T-helper 17 cell (primary cell): ENCODE results near the gene DCLK2. TPM values are rescaled to one million over a fixed set of nuclear protein-coding genes. Genes with fewer than 3 reads are reported as not detected.

Experiments
- ATAC-seq: fragments of 150-1000 bp; cut with Tn5 transposase; 2 replicates; pipeline ENCODE4 v1.10.0; 2021; ENCODE audit warnings: mild to moderate bottlenecking, moderate library complexity
- DNase-seq, 3 donors: peaks; one replicate each; pipeline versions ENCODE4 v3.0.0 to v3.0.0-alpha.2; 2020 to 2021
- H3K9me3 ChIP-seq: one replicate; pipeline ENCODE4 v1.7.0; 2013; ENCODE audit warnings: low read length, mild to moderate bottlenecking; ENCODE audit not compliant: control insufficient read depth, poor library complexity, severe bottlenecking
- H3K27ac Mint-ChIP-seq: one replicate; pipeline ENCODE4 v1.8.0; 2022; ENCODE audit warnings: mild to moderate bottlenecking, moderate library complexity, mixed read lengths
- H3K27me3 Mint-ChIP-seq: one replicate; pipeline ENCODE4 v1.8.0; 2022; ENCODE audit warnings: mixed read lengths
- H3K36me3 Mint-ChIP-seq: one replicate; pipeline ENCODE4 v1.8.0; 2022; ENCODE audit warnings: low read depth, mixed read lengths
- H3K4me1 Mint-ChIP-seq: one replicate; pipeline ENCODE4 v1.8.0; 2022; ENCODE audit warnings: mild to moderate bottlenecking, mixed read lengths
- H3K4me3 Mint-ChIP-seq: one replicate; pipeline ENCODE4 v1.8.0; 2022; ENCODE audit warnings: mild to moderate bottlenecking, moderate library complexity, mixed read lengths
- total RNA-seq, 4 donors: library from RNA in 2 of 4; stranded (reverse) in 2 of 4; gene quantifications; one replicate each; pipeline ENCODE4 v1.2.3 and lab custom pipeline; 2022 to 2026

The DCLK2 gene
- total RNA-seq, 2 donors from 2014 or later: not detected

DNA sequence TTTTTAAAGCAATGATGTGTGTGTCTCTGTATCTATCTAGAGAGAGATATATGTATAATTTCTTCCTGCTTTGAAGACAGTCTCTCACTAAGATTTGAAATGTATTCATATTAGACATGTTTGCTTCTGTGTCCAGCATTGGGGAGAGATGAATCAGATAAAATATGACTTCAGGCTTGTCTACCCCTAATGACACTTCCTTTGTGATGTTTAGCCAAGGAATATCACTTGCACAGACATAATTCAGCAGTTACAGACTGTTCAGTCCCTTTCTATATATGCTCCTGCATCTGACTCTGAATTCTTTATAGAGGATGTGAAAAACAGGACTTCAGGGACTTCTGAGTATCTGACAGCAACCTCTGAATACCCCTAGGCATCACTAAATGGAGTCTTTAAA, 158.4 kb downstream of the DCLK2 start:
- Mint-ChIP-seq H3K27ac (no peak overlapping the region), H3K27me3 (peaks cover 58% of the 10 kb centered on the region)

DNA sequence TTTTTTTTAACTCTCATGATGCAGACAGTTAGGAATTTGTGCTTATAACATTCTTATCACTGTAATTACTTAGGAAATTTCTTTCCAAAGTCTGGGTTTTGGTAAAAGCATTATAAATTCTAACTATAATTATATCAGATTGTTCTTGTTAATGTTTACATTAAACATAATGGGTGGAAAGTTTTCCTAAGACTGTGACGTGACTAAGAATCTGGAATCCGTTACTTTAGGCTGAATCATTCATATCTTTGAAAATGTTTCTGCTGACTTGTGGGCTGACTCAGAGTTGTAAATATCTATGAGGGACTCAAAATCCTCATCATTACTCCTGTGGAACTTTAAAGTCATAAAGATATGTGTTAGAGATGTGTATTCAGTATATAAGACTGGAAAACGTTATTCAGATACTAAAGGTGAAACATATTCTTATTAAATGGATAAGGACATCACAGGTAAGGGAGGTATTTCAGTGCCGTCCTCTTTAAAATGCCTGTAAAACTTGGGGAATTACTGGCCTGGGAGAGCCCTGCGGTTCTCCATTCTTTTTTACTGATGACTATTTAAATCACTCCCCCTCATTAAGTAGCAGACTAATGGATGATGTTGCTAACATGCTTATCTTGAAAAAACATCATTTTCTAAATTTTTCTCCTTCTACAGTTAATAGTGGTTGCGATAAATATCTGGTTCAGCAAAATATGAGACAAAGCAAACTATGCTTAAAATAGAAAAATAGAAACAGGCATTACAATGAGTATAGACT, 159.0 kb downstream of the DCLK2 start:
- Mint-ChIP-seq H3K36me3 (no peaks in the 10 kb centered on the region), H3K4me1 (no peaks in the 10 kb centered on the region), H3K27me3 (peaks cover 53% of the 10 kb centered on the region), H3K27ac (no peak overlapping the region), H3K4me3 (no peak overlapping the region)
- no peaks in the 10 kb centered on the region for H3K9me3 ChIP-seq
- DNase-seq: no peak
- ATAC-seq: no peak

More for the DNA sequence above, 158.4 kb downstream of the DCLK2 start:
- no peaks in the 10 kb centered on the region for H3K4me1 Mint-ChIP-seq
- DNase-seq (no peak), ATAC-seq (no peak)
- H3K36me3 Mint-ChIP-seq: no peaks in the 10 kb centered on the region
- no peaks in the 10 kb centered on the region for H3K9me3 ChIP-seq
- H3K4me3 Mint-ChIP-seq: no peak overlapping the region

DNA sequence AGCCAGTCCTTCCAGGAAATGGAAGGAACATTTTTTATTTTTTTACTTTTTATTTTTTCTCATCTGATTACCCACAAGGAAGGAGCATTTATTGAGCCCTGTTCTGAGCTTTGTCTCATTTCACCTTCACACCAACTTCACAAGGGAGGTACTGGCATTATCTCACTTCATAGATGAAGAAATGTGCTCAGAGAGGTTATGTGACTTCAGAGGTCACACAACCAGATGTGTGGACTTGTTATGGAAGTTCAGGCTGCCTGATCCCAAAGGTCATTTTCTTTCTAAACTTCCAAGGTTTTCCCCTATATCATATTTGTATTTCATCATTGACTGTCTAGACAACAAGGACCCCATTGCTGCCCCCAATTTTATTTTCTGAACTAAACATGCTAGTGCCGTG, 160.3 kb downstream of the DCLK2 start:
- Mint-ChIP-seq H3K27me3 (peaks cover 53% of the 10 kb centered on the region), H3K4me1 (peaks cover 4% of the 10 kb centered on the region), H3K36me3 (no peaks in the 10 kb centered on the region), H3K4me3 (no peak overlapping the region), H3K27ac (no peak overlapping the region)
- ATAC-seq (no peak), DNase-seq (no peak)
- H3K9me3 ChIP-seq: no peaks in the 10 kb centered on the region

DNA sequence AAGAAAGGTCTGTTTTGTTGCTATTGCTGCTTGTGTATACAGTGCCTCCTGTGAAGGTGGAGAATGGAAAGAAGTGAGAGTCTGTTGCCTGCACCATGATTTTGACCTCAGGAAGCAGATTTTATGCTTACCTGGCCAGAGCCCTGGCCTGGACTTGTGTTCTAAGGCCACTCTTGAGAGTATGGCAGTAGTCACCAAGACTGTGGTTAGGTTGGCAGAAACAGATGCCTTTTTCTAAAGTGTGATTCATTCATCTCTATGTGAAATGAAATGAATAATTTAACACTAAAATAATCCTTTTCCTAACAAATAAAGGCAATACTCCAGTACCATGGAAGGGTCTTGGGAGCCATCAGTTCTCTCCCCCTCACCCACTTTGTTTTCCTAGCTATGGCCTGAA, 161.8 kb downstream of the DCLK2 start:
- ATAC-seq (no peak), DNase-seq (no peak)
- Mint-ChIP-seq H3K36me3 (no peaks in the 10 kb centered on the region), H3K4me1 (peaks cover 4% of the 10 kb centered on the region), H3K27ac (no peak overlapping the region), H3K27me3 (peaks cover 45% of the 10 kb centered on the region), H3K4me3 (no peak overlapping the region)
- H3K9me3 ChIP-seq: no peaks in the 10 kb centered on the region

DNA sequence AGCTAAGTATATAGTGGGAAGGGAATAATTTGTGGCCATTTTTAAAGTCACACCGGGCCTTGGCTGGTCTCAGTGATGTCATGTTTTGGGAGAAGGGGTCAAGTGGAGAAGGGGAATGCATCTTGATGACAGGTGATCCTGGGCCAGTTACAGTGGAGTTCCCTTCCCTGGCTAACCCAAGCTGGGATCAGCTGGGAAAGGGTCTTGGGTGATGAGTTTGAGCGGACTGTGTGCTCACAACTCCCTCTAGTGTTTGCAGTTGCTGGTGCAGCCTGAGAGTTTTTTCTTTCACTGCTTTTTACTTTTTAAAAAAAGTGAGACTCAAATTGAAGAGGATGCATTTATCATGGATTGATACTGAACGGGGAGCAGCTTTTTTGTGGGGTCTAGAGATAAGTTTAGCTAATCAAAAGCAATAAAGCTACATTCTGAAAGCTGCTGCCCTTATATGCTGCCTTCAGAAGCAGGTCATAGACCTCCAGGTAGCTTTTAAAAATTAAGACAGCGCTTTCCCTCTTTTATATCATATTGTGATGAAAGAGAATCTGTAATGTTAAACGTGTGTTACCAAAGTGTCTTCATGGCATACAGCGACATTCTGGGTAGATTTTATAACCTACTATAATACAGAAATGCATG, 164.7 kb downstream of the DCLK2 start:
- ATAC-seq: no peak
- peaks cover 28% of the 10 kb centered on the region for H3K27me3 Mint-ChIP-seq
- H3K4me3 Mint-ChIP-seq: no peak overlapping the region
- H3K36me3 Mint-ChIP-seq: no peaks in the 10 kb centered on the region
- no peak overlapping the region for H3K27ac Mint-ChIP-seq
- H3K4me1 Mint-ChIP-seq: peaks cover 4% of the 10 kb centered on the region
- no peak for DNase-seq
- no peaks in the 10 kb centered on the region for H3K9me3 ChIP-seq

DNA sequence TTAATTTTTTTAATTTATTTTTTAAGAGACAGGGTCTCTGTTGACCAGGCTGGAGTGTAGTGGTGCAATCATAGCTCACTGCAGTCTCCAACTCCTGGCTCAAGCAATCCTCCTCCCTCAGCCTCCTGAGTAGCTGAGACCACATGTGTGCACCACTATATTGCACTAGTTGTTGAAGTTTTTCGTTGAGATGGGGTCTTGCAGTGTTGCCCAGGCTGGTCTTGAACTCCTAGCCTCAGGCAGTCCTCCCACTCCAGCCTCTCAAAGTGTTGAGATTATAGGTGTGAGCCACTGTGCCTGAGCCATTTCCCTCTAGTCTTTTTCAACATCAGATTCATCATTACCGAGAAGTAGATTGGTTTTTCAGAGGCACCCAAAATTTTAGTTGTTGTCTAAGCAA, 165.7 kb downstream of the DCLK2 start:
- no peak for ATAC-seq
- Mint-ChIP-seq H3K36me3 (no peaks in the 10 kb centered on the region), H3K4me1 (peaks cover 4% of the 10 kb centered on the region), H3K27me3 (peaks cover 22% of the 10 kb centered on the region), H3K4me3 (no peak overlapping the region), H3K27ac (no peak overlapping the region)
- H3K9me3 ChIP-seq: no peaks in the 10 kb centered on the region
- no peak for DNase-seq

DNA sequence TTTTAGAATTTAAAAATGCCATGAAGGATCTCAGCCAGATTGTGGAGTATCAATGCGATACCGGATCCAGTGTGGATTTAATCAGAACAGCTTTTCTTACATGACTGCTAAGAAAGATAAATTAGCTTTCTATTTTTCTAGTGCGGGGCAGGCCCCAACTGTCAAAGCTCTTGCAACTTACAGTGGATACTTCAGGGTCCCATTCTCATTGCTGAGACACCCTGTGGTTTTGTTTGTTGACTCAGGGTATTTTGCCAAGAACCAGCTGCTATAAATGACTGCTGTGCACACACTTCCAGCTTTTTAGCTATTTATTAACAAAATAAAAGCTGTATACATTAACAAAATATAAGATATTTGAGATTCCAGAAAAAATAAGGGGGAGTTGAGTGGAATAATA, 166.4 kb downstream of the DCLK2 start:
- ATAC-seq: no peak
- H3K27ac Mint-ChIP-seq: no peak overlapping the region
- H3K27me3 Mint-ChIP-seq: peaks cover 16% of the 10 kb centered on the region
- peaks cover 4% of the 10 kb centered on the region for H3K4me1 Mint-ChIP-seq
- H3K4me3 Mint-ChIP-seq: no peak overlapping the region
- H3K36me3 Mint-ChIP-seq: no peaks in the 10 kb centered on the region
- DNase-seq: no peak
- H3K9me3 ChIP-seq: no peaks in the 10 kb centered on the region

DNA sequence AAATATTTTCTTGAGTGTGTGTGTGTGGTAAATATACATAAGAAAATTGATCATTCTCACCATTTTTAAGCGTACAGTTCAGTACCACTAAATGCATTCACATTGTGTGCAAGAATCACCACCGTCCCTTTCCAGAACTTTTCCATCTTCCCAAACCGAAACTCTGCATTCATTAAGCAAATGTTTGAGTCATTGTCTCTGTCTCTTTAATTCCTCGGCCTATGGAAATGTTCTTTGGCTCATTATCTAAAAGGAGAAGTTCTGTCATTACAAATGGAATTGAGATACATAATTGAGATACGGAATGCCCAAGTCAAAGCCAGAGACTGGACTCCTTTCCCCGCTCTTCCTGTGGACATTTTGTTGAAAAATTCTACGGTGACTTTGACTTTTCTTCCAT, 168.9 kb downstream of the DCLK2 start:
- peaks cover 11% of the 10 kb centered on the region for H3K27me3 Mint-ChIP-seq
- no peaks in the 10 kb centered on the region for H3K9me3 ChIP-seq
- no peak overlapping the region for H3K4me3 Mint-ChIP-seq
- peaks cover 6% of the 10 kb centered on the region for H3K4me1 Mint-ChIP-seq
- no peak for DNase-seq
- ATAC-seq: no peak
- no peak overlapping the region for H3K27ac Mint-ChIP-seq
- no peaks in the 10 kb centered on the region for H3K36me3 Mint-ChIP-seq

DNA sequence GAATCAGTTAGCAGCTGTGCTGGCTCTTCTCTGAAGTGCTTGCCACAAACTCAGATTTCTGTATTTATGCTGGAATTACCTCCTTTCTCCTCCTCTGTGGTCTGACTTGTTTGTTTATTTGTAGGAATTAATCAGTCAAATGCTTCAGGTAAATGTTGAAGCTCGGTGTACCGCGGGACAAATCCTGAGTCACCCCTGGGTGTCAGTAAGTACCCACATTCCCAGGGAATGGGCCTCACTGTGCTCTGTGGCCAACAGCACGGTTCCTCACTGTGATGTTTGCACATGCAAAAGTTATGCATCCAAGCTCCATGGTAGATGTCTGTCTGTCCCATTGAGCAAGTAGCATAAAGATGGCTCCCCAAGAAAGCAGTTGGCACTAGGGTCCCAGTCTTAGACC, 169.9 kb downstream of the DCLK2 start:
- peaks cover 5% of the 10 kb centered on the region for H3K27me3 Mint-ChIP-seq
- H3K27ac Mint-ChIP-seq: no peak overlapping the region
- no peak overlapping the region for H3K4me3 Mint-ChIP-seq
- no peaks in the 10 kb centered on the region for H3K9me3 ChIP-seq
- DNase-seq (no peak), ATAC-seq (no peak)
- H3K36me3 Mint-ChIP-seq: no peaks in the 10 kb centered on the region
- peaks cover 2% of the 10 kb centered on the region for H3K4me1 Mint-ChIP-seq

DNA sequence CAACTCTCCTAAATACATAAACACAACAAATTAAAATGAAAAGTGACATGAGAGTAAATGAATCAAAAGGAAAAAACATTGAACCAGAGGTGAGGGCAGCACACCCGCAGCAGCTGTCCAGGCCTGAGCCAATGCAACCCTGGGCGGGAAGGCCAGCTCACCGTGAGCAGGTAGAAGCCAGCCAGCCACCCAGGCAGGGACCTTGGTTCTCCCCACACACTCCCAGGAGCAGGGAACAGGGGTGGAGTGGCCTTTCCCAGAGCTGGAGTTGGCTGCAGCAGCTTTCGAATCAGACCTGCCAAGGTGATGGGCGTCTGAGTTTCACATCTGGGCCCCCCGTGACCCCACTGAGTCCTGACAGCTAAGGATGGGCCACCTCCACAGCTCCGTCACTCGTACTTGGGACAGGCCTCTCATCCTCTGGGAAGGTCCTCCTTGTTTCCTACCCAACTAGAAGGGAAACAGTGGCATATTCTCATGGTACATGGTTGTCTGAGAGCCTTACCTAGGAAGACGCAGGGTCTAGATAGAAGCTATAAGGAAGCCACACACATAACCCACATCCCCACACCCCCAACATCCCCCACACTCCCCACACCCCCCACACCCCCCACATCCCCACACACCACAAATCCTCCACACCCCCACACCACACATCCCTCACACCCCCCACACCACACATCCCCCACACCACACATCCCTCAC, 172.2 kb downstream of the DCLK2 start:
- Mint-ChIP-seq H3K27ac (no peak overlapping the region), H3K36me3 (no peaks in the 10 kb centered on the region), H3K27me3 (peaks cover 5% of the 10 kb centered on the region), H3K4me3 (no peak overlapping the region), H3K4me1 (peaks cover 2% of the 10 kb centered on the region)
- no peak for ATAC-seq
- no peaks in the 10 kb centered on the region for H3K9me3 ChIP-seq
- no peak for DNase-seq

DNA sequence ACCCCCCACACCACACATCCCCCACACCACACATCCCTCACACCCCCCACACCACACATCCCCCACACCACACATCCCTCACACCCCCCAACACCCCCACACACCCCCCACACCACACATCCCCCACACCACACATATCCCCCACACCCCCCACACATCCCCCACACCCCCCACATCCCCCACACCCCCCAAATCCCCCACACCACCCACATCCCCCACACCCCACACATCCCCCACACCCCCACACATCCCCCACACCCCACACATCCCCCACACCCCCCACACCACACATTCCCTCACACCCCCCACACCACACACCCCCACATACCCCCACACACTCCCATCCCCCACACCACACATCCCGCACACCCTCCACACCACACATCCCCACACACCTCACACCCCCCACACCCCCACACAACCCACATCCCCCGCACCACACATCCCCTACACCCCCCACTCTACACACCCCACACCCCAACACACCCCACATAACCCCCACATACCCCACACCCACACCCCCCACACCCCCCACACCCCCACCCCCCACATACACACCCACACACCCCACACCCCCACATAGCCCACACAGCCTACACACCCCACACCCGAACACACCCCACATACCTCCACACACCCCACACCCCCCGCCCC, 172.9 kb downstream of the DCLK2 start:
- DNase-seq (no peak), ATAC-seq (no peak)
- H3K4me1 Mint-ChIP-seq: peaks cover 2% of the 10 kb centered on the region
- H3K27ac Mint-ChIP-seq: no peak overlapping the region
- H3K9me3 ChIP-seq: no peaks in the 10 kb centered on the region
- peaks cover 5% of the 10 kb centered on the region for H3K27me3 Mint-ChIP-seq
- no peaks in the 10 kb centered on the region for H3K36me3 Mint-ChIP-seq
- no peak overlapping the region for H3K4me3 Mint-ChIP-seq

DNA sequence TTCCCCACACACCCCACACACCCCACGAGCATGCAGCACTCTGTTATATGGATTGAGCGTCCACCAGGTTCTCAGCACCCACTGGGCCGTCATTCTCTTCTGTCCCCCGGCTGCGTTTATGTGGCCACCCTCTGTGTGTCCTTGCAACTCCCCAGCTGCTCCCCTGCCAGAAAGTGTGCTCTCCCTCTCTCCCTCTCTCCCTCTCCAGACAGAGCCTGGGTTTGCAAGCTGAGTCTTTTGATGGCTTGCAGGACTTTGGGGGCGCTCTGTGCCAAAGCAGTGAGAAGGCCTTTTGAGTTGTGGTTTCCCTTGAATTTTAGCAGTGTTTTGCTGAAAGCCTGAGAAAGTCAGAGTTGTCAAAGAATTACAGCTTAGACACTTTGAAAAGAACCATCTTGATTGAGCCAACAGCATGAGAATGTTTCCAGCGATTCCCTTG, 173.5 kb downstream of the DCLK2 start:
- ATAC-seq (no peak), DNase-seq (no peak)
- H3K9me3 ChIP-seq: no peaks in the 10 kb centered on the region
- Mint-ChIP-seq H3K27ac (no peak overlapping the region), H3K4me1 (peaks cover 2% of the 10 kb centered on the region), H3K4me3 (no peak overlapping the region), H3K27me3 (no peaks in the 10 kb centered on the region), H3K36me3 (no peaks in the 10 kb centered on the region)

DNA sequence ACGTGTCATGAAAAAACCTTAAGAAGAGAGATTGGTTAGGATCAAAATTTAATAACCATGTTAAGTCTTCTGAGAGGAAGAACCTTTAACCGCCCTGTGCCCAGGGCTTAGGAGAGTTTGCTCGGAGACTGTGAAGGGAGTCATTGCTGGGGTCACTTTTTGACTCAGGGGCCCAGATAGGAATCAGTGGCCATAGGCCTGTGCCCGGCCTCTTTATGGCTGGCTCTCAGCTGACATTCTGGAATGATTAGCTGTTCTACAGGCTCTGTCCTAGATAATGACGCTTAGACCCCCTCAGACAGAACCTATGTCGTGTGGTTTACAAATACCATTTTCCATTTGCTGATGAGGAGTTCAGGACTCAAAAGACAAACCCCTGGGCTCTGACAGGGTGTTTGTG, 174.1 kb downstream of the DCLK2 start:
- no peak overlapping the region for H3K27ac Mint-ChIP-seq
- no peaks in the 10 kb centered on the region for H3K36me3 Mint-ChIP-seq
- H3K4me1 Mint-ChIP-seq: peaks cover 2% of the 10 kb centered on the region
- H3K4me3 Mint-ChIP-seq: no peak overlapping the region
- ATAC-seq (no peak), DNase-seq (no peak)
- no peaks in the 10 kb centered on the region for H3K27me3 Mint-ChIP-seq
- no peaks in the 10 kb centered on the region for H3K9me3 ChIP-seq
